Activated T-cell treated with anti-CD3 and anti-CD28 coated beads, Interleukin-2, amount 50 U/mL, for 48 hours (primary cell): ENCODE measurements around the gene MAPK8IP2.

ENCODE experiments used
- DNase-seq, 2 experiments: peaks; one replicate each; pipeline ENCODE4 v3.0.0-alpha.2; 2020

Gene MAPK8IP2

DNA sequence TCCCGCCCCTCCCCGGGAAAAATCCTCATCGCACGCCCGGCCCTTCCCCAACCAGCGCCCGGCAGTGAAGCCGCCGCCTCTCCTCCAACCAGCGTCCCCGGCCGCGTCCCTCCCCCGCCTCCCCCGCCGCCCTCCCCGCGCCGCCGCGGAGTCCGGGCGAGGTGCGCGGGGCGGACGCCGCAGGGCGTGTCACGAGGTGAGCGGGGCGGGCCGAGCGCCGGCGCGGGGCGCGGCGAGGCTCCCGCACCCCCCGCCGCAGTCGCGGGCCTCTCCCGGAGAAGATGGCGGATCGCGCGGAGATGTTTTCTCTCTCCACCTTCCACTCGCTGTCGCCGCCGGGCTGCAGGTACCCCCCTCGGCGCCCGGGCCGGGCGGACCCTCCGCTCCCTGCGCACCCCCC lies at the start of gene MAPK8IP2:
Gene MAPK8IP2, plus strand, starts transcription at position 256 of the 400 bp plus-strand sequence. Its CDS starts 26 bp downstream, at position 282.
- no peak for DNase-seq

DNA sequence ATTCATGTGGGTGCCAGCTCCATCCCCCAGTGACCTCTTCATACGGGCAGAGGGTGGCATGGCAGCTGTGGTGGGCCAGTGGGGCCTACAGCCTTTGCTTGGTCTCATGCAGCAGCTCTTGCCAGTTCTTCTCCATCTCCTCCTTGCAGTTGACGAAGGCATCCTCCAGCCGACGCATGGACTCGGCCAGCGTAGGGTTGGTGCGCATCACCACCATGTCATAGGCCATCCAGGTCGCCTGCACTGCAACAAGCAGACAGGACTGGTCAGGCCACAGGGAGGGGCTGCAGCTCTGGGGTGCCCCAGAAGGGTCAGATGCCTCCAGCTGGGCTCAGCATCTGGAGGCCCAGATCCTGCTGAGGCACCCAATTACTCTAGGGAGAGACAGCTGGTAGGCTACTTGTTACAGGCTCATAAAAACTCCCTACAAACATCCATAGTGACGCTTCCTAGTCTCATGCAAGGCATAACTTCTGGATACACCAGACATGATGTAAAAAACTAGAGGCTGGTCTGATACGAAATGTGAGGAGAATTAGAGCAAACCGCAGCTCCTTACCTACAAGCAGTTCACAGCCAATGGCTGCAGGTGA lies 49.3 kb upstream of the MAPK8IP2 start:
- no peak for DNase-seq

DNA sequence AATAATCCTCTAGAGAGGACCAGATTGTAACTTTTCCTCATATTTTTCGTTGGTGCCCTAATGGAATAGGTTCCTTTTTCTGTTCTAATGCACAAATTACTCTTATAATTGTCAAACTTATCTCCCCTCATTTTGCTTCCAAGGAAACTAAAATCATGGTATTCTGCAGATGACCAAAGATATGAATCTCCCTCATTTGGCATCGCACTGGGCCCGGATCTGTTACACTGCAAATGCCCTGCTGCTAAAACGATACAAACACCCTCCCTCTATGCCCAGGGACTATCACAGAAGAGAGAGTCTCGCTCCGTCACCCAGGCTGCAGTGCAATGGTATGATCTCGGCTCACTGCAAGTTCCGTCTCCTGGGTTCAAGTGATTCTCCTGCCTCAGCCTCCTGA lies 47.3 kb upstream of the MAPK8IP2 start:
- no peak for DNase-seq

DNA sequence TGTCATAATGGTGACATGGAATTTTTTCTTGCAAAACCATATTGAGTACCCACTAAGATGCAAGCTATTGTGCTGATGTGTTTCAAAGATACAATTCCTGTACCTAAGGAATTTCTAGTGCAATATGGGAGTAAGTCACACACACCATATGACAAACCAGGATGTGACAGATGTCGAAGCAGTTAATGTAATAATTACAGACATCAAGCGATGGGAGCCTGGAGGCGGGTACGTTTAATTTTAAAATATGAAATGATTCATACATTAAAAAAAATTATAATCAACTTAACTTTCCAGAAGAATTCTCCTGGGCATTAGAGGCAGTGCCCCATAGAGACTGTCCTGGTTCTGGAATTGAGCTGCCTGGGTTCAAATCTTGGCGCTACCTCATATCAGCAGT lies 43.9 kb upstream of the MAPK8IP2 start:
- no peak for DNase-seq

DNA sequence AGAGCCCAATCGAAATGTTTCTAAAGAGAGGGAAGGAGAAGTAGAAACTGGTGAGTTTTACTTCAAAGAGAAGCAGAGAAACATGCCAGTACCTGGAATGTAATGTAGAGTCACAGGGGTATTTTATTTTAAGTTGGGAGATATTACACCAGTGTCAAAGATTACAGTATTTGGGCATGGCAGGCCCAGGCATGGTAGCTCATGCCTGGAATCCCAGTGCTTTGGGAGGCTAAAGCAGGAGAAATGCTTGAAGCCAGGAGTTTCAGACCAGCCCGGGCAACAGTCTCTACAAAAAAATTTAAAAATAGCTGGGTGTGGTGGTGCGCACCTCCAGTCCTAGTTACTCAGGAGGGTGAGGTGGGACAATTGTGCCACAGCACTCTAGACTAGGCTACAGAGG lies 40.6 kb upstream of the MAPK8IP2 start:
- DNase-seq = no peak

DNA sequence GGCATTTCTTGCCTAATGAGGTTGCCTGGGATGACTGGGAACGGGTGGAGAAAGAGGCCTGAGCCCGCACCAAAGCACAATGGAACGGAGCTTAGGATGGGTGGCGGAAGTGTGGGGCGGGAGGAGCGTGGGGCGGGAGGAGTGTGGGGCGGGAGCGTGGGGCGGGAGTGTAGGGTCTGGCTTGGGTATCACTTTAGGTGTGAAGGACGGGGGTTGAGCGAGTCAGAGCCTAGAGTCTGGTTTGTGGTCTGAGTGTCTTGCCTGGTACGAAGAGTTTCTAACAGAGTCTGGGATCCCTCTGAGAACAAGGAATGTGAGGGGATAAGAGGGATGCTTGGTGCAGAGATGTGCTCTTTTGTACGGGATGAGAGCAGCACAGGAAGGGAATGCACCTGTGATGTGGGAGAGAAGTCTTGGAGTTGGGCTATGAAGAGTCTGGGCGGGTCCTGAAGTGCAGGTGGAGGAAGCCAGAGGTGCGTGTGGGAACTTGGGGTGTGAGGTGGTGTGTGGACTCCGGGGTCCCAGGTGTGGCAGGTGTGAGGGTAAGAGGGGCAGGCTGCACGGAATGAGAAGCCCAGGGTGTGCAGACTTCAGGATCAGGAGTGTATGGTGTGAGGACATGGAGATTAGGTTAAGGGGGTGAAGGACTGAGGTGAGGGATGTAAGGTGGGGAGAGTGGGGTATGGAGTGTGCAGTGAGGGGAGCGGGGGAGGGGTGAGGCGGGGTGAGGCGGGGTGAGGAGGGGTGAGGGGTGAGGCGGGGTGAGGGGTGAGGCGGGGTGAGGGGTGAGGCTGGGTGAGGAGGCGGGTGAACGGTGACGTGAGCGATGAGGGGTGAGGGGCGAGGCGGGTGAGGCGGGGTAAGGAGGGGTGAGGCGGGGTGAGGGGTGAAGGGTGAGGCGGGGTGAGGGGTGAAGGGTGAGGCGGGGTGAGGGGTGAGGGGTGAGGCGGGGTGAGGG lies 38.9 kb upstream of the MAPK8IP2 start:
- no peak for DNase-seq

DNA sequence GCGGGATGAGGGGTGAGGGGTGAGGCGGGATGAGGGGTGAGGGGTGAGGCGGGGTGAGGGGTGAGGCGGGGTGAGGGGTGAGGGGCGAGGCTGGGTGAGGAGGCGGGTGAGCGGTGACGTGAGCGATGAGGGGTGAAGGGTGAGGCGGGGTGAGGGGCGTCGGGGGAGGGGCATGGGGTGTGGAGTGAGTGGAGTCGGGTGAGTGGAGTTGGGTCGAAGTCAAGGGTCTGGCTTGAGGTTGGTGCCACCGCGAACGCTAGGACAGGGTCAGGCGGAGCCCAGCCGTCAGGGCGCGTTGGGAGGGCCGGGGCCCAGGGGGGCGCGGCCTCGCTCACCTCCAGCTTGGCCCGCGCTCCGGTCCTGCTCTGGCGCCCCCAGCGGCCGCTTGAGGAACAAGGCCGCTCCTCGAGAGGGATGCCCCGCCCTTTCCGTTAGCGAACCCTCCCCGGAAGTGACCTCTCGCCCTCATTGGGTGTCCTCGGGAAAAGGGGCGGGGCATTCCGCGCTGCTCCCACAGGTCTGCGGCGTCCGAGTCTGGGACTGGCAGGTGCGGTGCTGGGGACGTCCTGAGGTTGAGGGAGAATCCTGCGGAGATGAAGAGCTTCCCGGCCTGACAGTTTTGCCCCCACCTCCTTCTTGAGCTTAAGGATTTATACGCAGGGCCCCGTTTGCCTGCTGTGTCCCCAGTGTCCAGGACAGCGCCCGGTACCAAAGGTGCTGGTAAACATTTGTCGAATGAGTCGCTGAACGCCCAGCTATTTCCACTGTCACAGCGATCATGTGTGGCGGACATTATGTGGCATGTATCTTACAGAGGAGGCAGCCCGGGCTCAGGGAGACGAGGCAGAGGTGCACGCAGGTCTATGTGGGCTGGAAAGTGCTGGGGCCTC lies 37.8 kb upstream of the MAPK8IP2 start, which contains the start of gene SYCE3:
Gene SYCE3, minus strand, starts transcription at position 397 of the 890 bp plus-strand sequence. CDS start 6,514 bp downstream, outside the sequence.
- DNase-seq = peak; percentile 99 to 100

DNA sequence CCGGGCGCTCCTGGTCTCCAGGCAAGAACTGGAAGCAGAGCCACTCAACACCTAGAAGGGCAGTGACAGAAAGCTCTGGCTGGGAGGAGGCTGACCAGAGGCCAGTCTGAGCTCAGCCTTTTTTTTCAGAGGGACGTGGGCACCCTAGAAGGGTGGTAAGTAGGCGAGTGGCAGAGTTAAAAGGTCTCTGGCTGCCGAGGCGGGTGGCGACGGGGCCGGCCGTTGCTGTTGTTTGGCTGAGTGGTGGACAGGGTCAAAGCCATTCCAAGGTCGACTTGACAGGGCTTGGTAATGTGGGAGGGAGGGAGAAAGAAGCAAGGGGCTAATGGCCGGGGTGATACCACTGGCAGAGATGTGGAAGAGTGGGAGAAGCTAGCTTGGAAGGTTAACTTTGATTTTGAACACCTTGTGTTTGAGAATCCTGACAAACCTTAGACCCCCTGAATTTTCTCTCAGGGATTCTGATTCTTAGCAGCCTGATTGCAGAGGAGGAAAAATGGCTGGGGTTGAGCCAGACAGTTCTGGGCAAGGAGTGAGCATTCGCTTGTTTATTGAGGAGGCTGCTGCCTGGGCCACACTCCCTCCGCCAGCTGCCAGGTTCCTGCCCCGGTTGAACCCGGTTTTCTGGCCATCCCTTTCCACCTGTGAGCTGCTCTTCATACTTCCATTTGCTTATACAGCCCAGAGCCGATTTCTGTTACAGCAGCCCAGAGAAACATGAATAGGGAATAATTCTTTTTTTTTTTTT lies 37.0 kb upstream of the MAPK8IP2 start:
- DNase-seq = no peak

DNA sequence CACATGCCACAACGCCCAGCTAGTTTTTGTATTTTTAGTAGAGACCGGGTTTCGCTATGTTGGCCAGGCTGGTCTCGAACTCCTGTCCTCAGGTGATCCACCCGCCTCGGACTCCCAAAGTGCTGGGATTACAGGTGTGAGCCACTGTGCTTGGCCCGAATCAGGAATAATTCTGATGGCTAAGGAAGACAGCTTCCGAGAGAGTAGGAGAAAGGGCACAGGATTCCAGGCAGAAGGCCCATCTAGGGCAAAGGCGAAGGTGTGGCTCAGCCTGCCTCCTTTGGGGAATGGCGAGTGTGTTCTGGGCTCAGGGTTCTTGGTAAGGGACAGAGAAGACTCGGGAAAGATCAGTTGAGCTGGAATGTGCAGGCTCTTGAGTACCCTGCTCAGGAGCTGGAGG lies 36.3 kb upstream of the MAPK8IP2 start:
- DNase-seq = no peak

DNA sequence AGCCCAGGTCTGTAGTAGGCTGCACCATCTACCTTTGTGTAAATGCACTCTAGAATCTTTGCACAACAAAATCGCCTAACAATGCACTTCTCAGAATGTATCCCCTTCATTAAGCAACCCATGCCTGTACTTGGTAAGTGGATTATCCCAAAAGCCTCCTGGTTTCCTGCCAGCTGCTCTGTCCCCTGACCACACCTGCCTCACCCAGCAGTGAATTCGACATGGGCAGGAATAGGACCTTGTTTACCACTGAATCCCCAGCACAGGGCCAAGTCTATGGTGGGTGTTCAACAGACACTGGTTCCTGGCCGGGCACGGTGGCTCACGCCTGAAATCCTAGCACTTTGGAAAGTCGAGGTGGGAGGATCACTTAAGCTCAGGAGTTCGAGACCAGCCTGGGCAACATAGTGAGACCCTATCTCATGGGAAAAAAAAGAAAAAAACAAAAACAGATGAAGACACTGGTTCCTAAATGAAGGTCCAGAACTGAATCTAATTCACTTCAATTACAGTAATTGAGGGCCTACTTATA lies 32.8 kb upstream of the MAPK8IP2 start:
- no peak for DNase-seq

DNA sequence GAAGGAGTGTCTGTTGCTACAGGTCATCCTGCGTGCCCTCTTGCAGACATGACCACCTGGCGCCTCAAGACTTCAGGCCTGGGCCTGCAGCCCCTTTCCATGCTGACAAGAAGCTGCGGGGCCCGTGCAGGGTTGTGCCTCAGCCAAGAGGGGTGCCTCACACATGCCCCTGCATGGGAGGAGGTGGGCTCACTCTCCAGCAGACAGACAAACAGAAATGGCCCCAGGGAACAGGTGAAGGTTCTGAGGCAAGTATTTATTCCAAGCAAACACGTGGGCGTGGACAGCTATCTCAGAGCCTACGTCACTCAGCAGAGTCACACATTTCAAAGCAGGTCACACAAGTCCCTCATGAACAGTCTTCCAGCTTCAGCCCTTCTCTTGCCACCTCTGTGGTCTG lies 32.0 kb upstream of the MAPK8IP2 start:
- DNase-seq = no peak

DNA sequence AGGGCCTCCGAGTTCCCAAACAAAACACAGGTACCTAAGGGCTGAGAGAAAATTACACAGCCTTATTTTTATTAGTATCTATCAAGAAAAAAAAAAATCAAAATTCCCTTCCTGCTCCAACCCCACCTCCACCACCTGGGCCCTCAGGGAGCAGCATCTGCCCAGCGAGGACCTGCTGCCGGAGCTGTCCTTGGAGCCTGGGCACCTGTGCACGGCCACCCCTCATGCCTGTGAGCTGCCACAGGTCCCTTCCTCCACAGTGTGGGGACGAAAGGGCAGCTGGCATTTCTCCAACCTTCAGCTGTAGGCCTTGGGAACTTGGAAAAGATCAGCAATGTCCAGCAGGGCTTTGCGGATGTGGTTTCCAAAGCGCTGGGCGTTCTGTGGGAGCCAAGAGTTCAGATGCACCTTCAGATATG lies 31.5 kb upstream of the MAPK8IP2 start:
- DNase-seq = no peak

DNA sequence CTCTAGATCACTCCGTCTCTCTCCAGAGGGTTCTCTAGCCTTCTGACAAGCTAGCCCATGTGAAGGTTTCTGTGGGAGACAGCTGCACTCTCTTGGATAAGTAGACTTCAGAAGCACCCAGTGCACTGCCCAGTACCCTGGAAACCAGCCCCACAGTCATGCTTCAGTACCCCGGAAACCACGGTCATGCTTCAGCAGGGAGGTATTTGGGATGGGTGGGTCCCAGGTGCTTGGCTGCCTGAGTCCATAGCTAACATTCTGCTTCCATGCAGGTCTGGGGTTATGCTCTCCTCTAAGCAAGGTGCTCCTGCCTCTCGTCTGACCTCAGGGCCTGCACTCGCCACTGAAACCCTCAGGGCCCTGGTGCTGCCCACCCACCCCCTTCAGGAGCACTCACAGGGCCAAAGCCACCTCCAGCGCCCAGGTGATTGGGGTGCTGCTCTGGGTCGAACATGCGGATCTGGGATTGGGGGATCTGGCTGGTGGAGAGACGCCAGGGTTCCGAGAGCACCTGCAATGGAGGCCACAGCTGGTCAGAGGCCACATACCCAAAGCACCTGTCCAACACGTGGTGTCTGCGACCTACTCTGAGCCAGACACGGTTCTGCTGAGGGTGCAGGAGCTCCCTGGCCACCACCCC lies 30.6 kb upstream of the MAPK8IP2 start:
- DNase-seq = no peak

DNA sequence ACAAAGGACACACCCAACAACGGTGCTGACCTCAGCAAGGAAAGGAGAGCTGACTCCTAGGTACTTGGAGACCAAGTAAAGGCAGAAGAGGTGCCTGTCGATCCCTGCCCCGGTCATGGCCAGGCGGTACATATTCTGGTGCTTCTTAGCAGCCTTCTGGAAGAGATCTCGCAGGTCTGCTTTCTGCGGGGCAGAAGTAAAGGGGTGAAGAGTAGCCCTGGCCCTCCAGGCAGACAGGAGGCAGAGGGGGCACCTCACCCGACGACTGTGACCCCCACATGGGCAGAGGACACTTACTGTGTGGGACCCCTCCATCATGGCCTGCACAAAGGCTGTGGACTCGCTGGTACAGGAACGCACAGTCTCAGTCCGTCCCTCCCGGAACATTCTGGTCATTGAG lies 29.7 kb upstream of the MAPK8IP2 start:
- no peak for DNase-seq

DNA sequence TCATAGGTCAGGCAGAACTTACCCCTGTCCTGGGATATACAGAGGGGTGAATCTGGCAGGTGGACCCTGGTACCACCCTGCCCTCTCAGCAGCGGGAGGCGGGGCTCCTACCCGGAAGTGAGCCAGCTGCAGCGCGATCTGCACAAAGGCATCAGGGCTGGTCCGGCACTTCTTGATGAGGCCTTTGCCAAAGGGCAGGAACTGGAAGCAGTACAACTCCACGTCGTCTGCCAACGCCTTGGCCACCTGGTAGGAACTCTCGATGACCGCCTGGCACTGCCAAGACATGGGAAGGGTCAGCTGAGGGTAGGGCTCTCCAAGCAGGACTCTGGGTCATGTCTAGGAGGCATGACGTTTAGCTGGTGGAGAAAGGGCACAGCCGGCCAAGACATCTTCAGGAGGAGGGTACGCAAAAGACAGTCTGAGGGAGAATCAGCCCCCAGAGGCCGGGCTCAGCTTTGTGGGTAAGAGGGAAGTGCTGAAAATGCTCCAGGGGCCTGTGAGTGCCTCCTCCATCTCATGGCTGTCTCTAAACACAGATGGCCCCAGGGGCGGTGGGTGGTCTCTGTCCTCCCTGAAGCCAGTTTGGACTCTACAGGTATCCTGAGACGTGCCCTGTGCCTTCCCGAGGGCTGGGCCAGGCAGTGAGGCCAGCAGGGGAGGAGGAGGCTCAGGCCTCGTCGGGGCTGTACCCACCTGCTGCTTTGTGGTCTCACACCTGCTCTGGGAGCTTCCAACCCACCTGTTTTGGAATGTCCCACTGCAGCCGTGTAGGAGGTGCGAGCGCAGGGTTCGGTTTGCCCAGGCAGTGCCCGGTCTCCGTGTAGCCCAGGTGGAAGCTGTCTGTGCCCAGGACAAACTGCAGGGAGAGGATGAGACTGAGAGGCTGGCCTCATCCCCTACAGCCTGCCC lies 29.1 kb upstream of the MAPK8IP2 start:
- no peak for DNase-seq

DNA sequence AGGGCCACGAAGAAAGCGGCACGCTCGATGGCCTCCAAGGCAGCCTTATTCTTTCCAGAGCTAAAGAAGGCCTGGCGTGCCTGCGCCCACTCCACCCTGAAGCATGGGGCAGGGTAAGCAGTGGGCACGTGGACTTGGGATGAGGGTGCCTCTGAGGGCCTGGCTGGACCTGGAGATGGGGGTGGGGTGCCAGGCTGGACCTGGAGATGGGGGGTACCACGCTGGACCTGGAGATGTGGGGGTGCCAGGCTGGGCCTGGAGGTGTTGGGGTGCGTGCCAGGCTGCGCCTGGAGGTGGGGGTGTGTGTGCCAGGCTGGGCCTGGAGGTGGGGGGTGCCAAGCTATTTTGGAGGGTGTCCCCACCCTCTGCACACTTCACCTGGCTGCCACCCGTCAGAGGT lies 27.6 kb upstream of the MAPK8IP2 start:
- DNase-seq = no peak

DNA sequence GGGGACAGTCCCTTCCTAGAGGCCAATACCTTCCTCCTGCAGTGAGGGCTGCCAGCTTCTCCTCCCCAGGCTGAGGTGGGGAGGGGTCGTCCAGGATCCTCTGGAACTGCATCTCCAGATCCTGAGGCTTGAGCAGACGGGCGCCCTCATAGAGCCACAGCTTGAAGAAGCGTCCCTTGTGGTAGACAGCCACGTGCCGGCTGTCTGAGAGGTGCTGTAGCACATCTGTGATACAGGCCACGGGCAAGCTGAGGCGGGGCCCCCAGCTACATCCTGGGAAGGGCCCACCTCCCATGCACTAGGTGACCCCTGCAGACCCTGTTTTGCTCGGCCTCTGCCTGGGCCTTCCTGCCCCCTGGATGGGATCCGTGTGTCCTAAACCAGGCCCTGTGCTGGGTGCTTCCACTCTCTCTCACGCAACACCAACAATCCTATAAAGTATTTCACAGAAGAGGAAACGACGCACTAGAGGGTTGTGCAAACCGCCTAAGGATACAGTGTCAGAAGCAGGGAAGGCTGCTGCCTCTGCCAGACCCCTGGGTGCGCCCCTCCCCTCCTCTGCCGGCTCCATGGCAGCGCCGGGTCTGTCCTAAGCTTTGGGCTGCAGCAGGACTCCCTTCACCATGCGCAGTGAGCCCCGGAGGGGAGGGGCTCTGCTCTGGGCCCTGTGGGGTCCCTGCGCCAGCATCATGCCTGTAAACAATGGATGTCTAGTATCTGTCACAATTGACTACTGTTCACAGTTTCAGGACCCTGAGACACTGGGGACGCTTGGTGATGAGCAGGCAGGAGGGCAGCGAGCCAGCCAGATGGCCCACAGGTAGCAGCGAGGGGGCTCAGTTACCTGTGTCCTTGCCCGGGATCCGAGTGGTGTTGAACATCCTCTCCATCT lies 26.9 kb upstream of the MAPK8IP2 start:
- DNase-seq = no peak

DNA sequence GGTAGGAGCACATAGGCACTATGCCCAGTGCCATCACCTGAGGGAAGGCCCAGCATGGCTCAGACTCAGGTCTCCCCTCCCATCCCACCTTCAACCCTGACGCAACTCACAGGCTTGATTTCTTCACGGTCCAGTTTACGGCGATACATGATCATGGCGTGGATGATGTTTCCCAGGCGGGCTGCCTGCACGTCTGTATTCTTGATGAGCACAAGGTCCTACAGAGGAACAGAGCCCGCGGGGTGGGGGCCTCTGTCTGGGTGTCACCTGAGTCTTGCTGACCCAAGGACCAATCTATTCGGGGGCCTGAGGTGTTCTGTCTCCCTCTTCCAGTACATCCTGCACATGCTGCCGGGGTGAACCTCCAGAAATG lies 26.2 kb upstream of the MAPK8IP2 start:
- no peak for DNase-seq

DNA sequence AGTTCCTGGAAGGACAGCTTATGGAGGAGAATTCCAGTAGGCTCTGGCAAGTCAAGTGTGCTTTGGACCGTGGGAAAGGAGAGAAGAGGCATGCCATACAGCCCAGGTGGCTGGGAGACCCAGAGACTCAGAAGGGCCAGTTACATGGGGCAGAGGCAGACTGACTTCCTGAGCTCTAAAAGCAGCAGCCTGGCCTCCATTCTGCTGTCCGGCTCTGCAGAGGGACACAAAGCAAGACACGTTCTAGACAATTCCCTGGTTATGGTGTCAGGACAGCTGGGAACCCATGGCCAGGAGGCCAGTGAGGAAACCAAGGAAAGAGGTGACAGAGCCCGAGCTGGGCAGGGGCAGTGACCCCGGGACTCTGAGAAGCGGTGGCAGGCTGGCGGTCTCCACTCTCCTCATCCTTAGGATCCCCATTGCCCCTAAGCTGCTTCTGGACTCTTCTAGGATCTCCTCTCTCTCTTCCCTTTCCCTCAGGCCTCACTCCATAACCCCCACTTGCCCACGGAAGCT lies 25.1 kb upstream of the MAPK8IP2 start:
- no peak for DNase-seq
